GM19328 (cell line): Measurements from ENCODE around the gene ZNF622.

Experiments used
- ATAC-seq: cut with Tn5 transposase; IDR thresholded peaks from one replicate; pipeline ENCODE4 v1.9.1; 2021; ENCODE audit warnings: mild to moderate bottlenecking, moderate library complexity; ENCODE audit not compliant: unreplicated experiment

Gene ZNF622, protein sequence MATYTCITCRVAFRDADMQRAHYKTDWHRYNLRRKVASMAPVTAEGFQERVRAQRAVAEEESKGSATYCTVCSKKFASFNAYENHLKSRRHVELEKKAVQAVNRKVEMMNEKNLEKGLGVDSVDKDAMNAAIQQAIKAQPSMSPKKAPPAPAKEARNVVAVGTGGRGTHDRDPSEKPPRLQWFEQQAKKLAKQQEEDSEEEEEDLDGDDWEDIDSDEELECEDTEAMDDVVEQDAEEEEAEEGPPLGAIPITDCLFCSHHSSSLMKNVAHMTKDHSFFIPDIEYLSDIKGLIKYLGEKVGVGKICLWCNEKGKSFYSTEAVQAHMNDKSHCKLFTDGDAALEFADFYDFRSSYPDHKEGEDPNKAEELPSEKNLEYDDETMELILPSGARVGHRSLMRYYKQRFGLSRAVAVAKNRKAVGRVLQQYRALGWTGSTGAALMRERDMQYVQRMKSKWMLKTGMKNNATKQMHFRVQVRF

DNA sequence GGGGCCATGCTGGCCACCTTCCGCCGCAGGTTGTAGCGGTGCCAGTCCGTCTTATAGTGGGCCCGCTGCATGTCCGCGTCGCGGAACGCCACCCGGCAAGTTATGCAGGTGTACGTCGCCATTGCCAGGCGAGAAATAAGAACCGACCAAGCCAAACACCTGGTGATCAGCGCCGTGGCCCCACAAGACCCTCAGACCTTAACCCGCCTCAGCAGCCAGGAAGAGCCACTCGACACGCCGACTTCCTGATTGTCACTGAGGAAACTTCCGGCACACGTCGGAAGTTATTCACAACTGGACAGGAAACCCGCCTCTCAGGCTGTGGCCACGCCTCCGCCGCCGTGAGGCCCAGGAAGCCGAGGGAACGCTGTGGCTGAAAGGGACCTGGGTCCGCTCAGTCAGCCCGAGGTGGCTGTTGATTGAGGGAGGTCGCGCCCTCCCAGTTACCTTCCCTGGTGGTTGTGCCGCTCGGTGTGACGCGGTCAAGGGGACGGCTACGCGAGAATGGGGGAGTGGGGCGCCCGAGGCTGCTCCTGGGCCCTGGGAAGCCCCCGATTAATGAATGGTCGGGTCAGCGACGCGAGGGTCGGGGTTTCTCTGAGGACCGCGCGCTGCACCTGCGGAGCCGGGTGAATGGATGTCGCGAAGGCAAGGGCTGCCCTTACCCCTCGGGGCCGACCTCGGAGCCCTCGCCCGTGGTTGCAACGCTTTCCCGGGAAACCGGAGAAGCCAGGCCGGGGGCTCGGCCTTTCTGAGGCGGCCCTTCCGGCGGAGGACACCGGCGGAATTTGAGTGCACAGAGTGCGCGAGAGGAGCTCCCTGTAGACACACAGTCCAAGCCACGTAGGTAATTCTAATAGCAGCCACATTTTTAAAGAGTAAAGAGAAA lies at the start of gene ZNF622:
Gene ZNF622 (minus strand): TSS at position 257 of the 889 bp plus-strand sequence. CDS start 135 bp downstream, at position 122.
- ATAC-seq, result peak; percentile 80

DNA sequence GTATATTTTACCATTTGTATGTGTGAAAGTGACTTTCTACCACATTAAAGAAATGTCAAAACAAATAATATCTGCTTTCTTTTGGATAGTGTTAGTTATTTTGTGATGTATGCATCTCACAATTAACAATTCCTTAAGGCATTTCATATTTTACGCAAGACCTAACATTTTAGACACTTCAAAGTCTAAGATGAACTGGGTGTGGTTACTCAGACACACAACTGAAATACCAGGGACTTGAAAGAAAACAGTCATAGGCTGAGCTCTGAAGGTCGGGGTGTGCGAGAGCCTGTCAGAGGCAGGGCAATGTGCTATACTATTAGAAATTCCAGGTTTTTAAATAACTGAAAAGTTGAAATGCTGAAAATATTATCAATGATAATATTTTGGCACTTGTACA lies 44.5 kb upstream of the ZNF622 start:
- ATAC-seq, result no peak

DNA sequence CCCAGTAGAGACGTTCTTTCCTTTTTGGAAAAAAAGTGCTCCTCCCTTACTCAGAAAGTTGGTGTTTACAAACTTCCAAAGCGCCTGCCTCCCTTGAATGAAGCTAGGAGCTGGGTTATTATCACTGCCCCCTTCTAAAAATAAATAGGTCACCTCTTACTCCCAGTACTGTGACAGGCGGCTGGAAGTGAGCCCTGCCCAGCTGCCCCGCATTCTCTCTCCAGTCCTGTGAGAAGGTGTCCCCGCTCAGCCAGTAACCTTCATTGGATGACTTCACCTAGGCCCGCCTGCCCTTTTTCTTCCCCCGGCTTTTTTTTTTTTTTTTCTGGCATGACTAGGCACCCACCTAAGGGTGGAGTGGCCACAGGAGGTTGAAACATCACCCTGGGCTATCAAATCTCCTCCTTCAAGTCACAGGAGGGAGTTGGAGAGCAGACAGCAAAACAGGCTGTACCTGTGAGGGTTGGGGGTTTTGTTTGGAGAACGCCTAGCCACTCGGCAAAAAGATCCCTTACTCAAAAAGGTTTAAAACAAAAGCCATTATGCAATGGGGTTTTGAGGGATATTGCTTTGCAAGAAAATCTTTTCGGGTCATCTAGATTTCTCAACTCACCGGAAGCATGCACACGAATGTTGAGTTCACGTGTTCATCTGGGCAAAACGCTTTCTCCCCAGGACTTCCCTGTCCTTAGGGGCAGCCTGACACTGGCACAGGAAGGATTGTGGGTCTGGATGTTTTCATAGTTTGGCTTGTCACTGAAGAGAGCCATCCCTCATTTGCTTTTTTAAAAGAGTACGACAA lies 43.3 kb upstream of the ZNF622 start:
- no peak for ATAC-seq

DNA sequence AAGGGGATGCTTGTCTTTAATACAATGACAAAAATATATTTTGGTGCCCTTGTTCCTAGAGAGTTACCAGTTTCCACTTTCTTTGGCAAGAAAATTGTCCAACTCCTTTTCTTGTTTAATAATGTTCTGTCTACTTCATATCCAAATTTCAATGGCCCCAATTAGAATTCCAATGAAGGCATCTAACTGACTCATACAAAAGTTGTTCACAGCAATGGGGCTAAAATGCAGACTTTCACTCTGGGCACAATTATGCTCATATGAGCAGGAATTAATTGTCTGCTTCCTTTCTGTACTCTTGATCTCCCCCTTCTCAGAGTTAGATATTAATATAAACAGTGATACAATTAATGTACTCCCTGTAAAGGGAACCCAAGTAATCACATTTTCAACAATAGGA lies 42.1 kb upstream of the ZNF622 start:
- ATAC-seq, result no peak

DNA sequence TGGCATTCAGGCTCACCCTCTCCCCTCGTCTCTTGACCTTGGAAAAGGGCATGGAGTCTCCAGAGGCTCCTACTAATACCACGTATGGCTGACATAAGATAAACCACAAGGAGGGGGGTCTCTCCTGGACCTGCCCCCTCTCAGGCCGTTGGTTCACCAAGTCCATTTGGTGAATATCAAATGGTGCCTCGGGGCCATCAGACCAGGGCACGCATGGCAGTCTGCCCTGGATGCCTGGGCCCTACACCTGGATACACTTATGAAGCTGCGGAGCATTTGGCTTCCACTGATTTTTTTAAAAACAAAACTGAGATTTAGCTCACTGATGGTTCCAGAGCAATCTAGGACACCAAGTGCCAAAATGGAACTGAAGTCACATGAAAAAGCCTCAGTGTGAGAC lies 40.3 kb upstream of the ZNF622 start:
- ATAC-seq, result no peak

DNA sequence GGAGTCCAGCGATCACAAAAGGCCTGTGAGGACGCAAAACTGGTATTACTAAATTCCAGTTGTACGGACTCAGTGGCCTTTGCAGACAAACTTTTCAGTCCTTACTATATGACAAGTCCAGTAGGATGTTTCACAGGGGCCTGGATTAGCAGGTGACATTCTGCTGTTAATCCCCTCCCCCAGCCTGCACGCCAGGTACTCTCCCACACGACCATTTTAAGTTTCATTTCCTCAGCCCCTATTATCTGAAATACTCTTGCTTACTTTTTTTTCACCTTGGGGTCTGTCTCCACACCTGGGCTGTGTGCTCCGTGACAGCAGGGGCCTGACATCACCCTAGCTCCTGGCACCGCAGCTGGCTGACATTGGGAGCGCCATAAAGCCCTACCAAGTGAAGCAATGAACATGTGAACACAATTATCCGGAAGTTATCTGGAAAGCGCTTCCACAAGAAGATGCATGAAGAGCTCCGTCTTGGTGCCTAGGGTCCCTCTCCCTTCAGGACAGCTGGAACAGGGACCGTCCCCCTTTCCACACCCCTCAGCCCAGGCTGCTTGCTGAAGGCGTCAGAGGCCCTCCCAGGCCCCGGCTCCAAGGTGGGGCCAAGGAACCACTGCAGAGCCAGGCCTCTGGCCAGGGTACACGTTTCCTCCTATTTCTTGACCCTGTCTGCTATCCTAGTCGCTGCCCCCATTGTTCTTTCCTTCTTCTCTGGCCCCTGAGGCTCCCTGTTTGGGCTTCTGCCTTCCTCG lies 39.7 kb upstream of the ZNF622 start:
- ATAC-seq, result no peak

DNA sequence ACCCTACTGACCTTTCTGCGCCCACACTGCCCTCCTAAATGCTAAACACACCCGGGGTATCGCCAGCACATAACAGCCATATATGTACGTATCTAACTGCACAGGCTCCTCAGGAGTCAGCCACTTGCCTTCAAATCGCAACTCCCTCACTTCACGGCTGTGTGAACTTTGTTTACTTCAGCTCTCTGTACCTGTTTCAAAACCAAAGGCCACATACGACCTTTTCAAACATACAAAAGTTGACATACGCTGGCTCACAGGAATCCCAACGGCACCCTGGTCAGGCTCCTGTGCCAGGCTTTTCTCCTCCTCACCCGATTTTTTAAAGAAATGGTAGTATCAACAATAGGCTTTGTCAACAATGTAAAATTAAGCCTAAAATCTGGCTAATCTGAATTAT lies 39.0 kb upstream of the ZNF622 start:
- no peak for ATAC-seq

DNA sequence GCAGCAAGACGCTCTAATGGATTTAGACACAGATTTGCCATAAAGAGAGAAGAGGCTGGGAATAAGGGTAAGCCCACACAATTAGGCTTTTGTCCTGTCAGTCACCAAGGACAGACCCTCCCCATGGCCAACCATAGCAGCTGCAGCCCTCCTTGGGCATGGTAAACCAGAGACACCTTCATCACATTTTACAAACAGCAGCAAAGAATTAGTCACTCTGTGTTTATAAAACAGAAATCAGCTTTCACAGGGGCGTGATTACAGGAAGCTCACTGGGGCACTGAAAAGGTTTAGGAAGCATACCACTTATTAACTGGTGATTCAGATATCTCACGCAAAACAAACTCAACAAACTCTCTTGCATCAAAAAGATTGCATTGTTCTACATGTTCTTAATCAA lies 37.3 kb upstream of the ZNF622 start:
- no peak for ATAC-seq

DNA sequence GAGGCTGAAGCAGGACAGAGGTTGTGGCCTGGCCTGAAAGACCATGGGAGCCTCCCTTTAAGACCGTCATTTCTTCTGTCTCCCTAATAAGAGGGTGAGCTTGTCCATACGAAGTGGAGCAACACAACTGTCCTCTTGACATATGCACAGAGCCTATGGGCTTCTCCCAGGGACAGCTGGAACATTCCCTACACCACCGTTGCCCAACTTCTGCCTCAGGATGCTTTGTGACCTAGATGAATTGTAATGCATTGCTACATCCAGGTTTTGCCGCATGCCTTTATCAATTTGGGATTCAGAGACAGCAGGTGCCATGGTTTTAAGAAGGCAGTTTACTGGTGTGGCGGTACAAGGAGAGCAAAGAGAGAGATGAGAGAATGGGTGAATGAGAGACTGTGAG lies 34.4 kb upstream of the ZNF622 start:
- ATAC-seq, result no peak

DNA sequence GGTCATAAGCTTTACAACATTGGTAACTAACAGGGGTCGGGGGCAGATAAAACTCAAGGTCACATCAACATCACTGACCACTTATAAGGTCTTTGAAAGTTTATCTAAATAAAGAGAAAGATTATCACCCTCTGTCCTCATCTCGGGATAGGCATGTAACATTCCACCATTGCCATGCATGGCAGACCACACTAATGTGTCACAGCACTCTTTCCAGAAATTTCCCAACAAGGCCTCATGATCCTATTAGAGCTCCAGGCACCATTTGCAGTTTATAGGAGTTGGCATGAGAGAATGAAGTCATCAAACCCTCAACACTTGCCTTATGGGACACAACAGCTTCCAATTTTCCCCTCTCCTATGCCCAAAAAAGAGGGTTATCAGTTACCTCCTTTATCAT lies 31.9 kb upstream of the ZNF622 start:
- no peak for ATAC-seq

DNA sequence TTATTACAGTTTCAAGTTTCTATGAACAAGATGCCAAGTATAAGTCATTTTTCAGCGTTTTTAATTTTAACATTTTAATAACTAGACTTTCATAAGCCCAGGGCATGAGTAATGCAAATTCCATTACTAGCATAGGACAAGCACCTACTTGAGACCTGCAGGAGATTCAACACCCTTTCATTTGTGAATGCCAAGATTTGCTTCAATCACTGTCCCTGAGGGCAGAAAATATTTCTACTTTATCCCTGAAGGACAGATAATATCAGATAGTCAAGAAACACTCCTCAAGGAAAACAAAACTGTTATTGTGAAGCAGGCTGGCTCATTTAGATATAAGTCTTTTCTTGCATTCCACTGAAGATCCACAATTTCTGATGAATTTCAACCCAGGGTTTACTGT lies 27.7 kb upstream of the ZNF622 start:
- ATAC-seq, result no peak

DNA sequence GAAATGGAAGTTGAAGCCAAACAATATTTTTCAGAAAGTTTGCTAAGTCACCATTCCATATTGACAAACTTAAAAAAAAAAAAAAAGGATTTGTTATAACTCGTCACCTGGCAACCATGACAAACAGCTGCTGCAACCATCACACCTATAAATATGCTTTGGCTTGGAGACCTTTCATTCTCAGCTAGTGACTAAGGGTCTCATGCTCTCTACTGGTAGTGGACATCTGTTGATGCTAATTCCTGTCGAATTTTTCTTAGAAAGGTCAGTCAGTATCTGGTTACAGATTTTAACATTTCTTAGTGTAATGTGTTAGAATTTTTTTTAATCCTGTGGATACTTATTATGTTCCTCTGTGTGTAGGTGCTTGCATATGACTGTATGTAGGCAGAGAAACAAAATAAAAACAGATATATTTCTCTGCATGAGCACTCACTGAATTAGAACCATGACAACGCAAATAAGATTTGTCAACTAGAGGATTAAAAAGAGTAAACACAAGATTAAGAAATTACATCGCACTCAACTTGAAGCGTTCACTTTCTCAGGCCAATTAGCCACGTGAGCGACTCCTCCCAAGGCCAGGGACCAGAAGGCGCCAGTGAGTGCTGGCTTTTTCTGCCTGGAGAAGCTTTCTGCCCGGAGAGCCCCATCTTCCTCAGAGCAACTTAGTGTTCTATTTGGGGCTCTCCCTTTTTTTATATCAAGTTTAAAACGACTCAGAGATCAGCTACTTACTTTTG lies 27.0 kb upstream of the ZNF622 start:
- no peak for ATAC-seq

DNA sequence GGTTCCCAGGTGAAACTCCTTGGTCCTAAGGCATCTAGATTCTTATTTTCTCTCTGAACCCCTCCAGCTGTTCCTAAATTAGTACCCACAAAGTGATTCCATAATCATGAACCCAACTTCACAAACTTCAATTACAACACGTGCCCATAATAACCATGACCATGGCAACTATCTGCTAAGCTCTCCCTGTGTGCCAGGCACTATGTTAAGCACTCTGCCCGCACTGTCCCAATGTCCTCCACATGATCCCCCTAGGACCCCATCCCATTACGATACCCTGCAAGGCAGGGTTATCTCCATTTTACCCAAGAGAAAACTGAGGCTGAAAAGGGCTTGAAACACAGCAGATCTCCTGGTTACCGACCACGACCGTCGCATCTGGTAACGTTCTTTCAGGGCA lies 25.3 kb upstream of the ZNF622 start:
- ATAC-seq, result no peak

DNA sequence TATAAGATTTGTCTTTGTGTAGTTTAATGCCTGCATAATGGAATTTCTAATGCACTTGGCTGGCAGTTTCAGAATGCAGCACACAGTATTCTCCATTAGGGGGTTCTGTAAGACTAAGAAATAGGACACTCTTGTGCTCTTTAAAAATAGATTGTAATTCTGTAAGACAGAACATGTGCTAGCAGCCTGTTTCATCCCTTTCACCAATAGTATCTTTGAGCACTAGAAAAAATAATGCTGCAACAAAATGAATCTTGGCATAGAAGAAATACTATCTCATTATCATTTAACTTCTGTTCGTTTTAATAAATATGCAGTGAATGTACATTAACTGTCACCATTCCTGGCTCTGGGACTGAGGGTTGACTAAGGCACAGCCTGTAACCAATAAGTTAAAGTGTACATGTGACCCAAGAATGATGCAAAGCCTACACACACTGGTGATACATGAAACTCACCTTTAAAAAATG lies 23.8 kb upstream of the ZNF622 start:
- peak; percentile 84 for ATAC-seq

DNA sequence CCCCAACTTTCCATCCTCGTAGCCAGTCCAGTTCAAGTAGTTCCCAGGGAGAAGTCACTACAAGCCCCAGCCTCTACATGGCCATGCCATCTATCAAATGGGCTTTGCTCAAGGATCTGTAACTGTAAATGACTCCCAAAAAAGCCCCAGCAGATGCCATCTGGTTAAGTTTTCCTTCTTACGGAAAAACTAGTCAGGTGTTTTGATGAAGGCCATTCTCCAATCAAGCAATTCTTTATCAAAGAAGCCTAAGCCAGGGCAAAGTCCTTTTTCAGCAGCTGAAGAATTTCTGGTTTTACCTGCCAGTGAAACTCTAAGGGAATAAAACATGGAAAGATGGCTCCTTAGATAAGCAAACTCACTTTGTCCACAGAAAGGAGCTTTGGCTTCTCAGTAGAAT lies 21.9 kb upstream of the ZNF622 start:
- ATAC-seq, result no peak

DNA sequence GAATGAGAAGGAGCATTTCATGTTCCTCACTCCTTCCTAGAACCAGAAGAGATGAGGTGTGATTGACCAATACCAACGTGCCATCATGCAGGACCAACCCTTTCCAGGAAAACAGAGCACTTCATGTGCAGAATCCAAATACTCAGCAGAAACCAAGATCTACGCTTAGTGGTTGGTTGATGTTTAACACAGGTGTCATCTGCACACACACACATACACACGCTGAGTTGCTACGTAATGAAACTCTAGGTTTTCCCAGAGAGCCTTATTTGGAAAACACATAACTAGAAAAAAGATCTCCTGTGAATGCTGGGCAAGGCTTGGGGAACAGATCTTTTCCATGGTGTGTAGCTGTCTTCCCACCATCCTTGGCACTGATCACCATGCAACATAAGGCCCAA lies 21.1 kb upstream of the ZNF622 start:
- ATAC-seq, result no peak

DNA sequence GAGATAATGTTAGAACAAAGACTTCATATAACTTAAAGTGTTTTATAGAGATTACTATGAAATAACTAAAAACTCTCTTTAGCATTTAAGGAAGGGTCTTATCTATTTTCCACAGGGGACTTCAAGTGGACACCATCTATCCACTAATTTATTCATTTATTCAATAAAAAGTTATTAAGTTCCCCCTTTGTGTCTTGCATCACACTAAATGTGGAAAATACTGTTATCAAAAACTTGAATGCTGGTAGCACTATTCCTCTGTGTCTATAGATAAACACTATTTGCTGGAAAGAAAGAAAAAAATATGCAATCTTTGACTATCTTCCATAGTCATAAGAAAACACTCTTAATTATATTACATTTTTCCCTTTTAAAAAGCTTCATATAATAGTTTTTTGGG lies 20.1 kb upstream of the ZNF622 start:
- no peak for ATAC-seq

DNA sequence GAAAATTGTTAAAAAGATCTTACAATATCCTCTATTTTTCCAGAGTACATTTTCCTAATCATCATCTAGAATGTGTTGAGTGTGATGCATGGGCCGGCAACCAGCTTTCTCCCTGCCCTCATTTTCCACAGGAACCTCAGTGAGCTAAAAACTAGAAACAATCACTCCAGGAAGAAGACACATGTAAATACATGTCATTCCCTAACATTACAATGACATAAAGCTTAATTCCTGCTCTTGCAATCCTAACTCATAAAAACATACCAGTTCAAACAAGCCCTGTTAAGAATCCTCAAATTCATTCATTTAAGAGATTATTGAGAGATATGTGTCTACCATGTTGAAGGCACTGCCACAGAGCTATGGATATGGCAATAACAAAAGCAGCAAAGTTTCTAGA lies 18.5 kb upstream of the ZNF622 start:
- no peak for ATAC-seq

DNA sequence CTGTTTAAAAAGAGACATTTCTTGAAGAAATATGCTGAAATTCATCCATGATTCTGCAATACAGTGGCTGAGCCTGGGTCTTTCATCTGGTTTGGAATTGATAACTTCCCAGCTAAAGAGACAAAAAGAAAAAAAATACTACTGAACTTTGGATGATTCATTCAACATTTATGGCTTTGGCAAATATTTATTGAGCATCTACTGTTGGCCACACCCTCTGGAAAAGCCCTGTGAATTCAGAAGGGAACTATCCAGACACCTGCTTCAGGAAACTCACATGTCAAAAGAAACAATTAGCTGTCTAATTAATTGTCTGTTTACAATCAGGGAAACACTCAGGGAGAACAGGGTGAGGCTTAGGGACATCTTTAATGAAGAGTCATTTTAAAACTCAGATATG lies 17.8 kb upstream of the ZNF622 start:
- ATAC-seq, result no peak

DNA sequence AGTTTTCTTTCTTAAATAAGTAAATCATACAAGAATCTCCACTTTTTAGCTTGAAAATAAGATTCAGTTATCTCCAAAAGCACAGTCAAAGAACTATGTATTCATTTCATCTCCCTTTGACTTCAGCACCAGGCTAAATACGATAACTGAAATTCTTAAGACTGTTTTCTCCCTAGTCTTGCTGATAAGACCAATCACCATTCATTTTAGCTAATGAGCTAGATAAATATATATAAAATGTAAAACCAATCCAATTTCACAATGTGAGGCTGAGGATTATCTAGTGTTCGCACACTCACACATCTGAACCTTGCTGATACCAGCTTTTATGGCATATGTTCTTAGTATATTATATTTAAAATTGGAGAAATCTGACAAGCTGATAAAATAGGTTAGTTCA lies 17.3 kb upstream of the ZNF622 start:
- ATAC-seq, result no peak
